ENCODE data around the gene PEX6. TPM values are rescaled to one million over a fixed set of nuclear protein-coding genes. Genes with fewer than 3 reads are reported as not detected.

Gene PEX6
- total and polyA plus RNA-seq, 2 donors from 2014 or later: 18.0 to 22.6 TPM

DNA sequence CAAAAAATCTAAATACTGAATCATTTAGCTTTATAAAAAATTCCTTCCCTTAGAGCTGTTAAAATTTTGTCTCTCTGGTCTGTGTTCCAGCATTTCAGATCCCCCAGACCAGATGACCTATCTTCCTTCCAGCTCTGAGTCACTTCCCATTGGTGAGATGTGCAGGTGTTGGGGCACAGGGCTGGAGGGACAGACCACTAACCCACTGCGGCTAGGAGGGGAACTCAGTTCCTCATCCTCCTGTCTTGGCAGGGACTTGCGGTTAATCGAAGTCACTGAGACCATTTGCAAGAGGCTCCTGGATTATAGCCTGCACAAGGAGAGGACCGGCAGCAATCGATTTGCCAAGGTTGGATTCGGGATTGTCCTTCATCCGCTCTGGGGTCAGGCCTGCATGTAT is 43.7 kb downstream of the PEX6 start:
- Histone ChIP-seq H3K27me3 (ENCODE audit: control insufficient read depth, insufficient read depth, low read length) (no peaks in the 10 kb centered on the region), H3K27ac (ENCODE audit: low read depth in 2 of 2, low read length in 2 of 2) (no peak overlapping the region), H3K9me3 (ENCODE audit: control insufficient read depth in 2 of 3, insufficient read depth in 1 of 3, low read length in 3 of 3) (no peaks in the 10 kb centered on the region), H3K4me1 (ENCODE audit: control insufficient read depth in 2 of 3, insufficient read depth in 2 of 3, low read depth in 1 of 3, low read length in 3 of 3) (peaks cover 0 to 4% (median 4%) of the 10 kb centered on the region in 3 donors), H3K36me3 (ENCODE audit: control insufficient read depth in 2 of 3, insufficient read depth in 3 of 3, low read length in 3 of 3) (peaks cover 0 to 23% (median 23%) of the 10 kb centered on the region in 3 donors), H3K9ac (ENCODE audit: low read length in 3 of 3) (no peak overlapping the region), H3K4me3 (ENCODE audit: low read length in 3 of 3) (no peak overlapping the region)
- intact Hi-C loops (cut with DNase I): no loop called here
- TF ChIP-seq, protein P1, sequence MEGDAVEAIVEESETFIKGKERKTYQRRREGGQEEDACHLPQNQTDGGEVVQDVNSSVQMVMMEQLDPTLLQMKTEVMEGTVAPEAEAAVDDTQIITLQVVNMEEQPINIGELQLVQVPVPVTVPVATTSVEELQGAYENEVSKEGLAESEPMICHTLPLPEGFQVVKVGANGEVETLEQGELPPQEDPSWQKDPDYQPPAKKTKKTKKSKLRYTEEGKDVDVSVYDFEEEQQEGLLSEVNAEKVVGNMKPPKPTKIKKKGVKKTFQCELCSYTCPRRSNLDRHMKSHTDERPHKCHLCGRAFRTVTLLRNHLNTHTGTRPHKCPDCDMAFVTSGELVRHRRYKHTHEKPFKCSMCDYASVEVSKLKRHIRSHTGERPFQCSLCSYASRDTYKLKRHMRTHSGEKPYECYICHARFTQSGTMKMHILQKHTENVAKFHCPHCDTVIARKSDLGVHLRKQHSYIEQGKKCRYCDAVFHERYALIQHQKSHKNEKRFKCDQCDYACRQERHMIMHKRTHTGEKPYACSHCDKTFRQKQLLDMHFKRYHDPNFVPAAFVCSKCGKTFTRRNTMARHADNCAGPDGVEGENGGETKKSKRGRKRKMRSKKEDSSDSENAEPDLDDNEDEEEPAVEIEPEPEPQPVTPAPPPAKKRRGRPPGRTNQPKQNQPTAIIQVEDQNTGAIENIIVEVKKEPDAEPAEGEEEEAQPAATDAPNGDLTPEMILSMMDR (IDR thresholded peaks at IDR 0.05; ENCODE audit: borderline replicate concordance, extremely low read depth, insufficient read depth): no peak
- DNase-seq (no peak), FAIRE-seq (no peak)

DNA sequence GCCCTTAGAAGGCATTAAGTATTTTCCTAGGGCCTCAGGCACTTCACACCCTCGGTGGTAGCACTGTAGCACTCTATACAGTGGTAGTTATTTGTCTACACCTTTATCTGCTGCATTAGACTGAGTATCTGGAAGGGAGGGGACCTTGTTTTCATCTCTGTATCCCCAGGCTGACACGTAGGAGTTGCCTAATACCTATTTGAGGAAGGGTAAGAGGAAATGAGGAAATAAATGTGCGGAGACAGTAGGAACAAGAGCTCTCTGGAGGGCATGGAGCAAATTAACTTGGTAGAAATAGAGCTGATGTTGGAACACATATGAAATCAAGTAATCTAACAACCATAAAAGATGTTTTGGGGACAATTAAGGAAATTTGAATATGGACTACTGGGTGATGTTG is 45.8 kb downstream of the PEX6 start:
- Histone ChIP-seq H3K36me3 (ENCODE audit: control insufficient read depth in 2 of 3, insufficient read depth in 3 of 3, low read length in 3 of 3) (peaks cover 0 to 23% (median 20%) of the 10 kb centered on the region in 3 donors), H3K4me3 (ENCODE audit: low read length in 3 of 3) (no peak overlapping the region), H3K27me3 (ENCODE audit: control insufficient read depth, insufficient read depth, low read length) (no peaks in the 10 kb centered on the region), H3K9me3 (ENCODE audit: control insufficient read depth in 2 of 3, insufficient read depth in 1 of 3, low read length in 3 of 3) (no peaks in the 10 kb centered on the region), H3K27ac (ENCODE audit: low read depth in 2 of 2, low read length in 2 of 2) (no peak overlapping the region), H3K9ac (ENCODE audit: low read length in 3 of 3) (no peak overlapping the region), H3K4me1 (ENCODE audit: control insufficient read depth in 2 of 3, insufficient read depth in 2 of 3, low read depth in 1 of 3, low read length in 3 of 3) (peaks cover 0 to 7% (median 6%) of the 10 kb centered on the region in 3 donors)
- intact Hi-C loops (cut with DNase I): no loop called here
- DNase-seq: peak in 1 of 5 donors; percentile 4
- no peak for FAIRE-seq
- TF ChIP-seq, protein P1 (IDR thresholded peaks at IDR 0.05; ENCODE audit: borderline replicate concordance, extremely low read depth, insufficient read depth): no peak

DNA sequence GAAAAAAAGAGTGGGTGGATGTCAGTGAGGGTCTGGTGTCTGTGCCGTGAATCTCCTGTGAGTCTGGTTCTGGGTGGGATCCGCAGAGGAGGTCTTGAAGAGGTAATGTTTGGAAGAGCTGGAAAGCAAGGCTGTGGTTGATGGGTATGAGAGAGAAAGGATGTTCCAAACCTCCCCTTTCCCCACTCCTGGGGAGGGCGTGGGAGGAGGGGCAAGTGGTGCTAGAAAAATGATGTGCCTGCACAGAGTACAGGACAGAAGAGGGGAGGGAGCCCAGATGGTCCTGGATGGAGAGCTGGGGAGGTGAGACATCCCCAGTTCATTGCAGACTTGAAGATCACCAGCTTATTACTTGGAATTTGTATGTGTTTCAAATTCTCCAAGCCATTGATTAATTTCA is 46.6 kb downstream of the PEX6 start:
- FAIRE-seq (no peak), DNase-seq (peak in 1 of 5 donors; percentile 35)
- H3K4me3 ChIP-seq (ENCODE audit: low read length in 3 of 3): no peak overlapping the region
- TF ChIP-seq, protein P1 (IDR thresholded peaks at IDR 0.05; ENCODE audit: borderline replicate concordance, extremely low read depth, insufficient read depth): no peak
- H3K36me3 ChIP-seq (ENCODE audit: control insufficient read depth in 2 of 3, insufficient read depth in 3 of 3, low read length in 3 of 3): peaks cover 0 to 23% (median 14%) of the 10 kb centered on the region in 3 donors
- H3K4me1 ChIP-seq (ENCODE audit: control insufficient read depth in 2 of 3, insufficient read depth in 2 of 3, low read depth in 1 of 3, low read length in 3 of 3): peaks cover 0 to 7% (median 6%) of the 10 kb centered on the region in 3 donors
- H3K27ac ChIP-seq (ENCODE audit: low read depth in 2 of 2, low read length in 2 of 2): no peak overlapping the region
- intact Hi-C loops (cut with DNase I): no loop called here
- no peaks in the 10 kb centered on the region for H3K9me3 ChIP-seq (ENCODE audit: control insufficient read depth in 2 of 3, insufficient read depth in 1 of 3, low read length in 3 of 3)
- H3K9ac ChIP-seq (ENCODE audit: low read length in 3 of 3): no peak overlapping the region
- H3K27me3 ChIP-seq (ENCODE audit: control insufficient read depth, insufficient read depth, low read length): no peaks in the 10 kb centered on the region
